WTC11 (cell line): ENCODE measurements around the gene TMED4.
A peak's percentile ranks its signal among the peaks of the same experiment; 100 is the strongest.

Experiments used
- ETV6 ChIP-seq: sonication (generic); formaldehyde crosslinking; IDR thresholded peaks from 2 replicates; pipeline ENCODE4 v1.8.1; 2022; ENCODE audit warnings: mild to moderate bottlenecking, missing genetic modification reagents
- NFYB ChIP-seq: sonication (generic); formaldehyde crosslinking; conservative IDR thresholded peaks from 2 replicates; pipeline ENCODE4 v1.8.0; 2022; ENCODE audit warnings: low read depth, missing genetic modification reagents
- NR2C2 ChIP-seq: sonication (generic); formaldehyde crosslinking; IDR thresholded peaks from 2 replicates; pipeline ENCODE4 v1.8.0; 2022; ENCODE audit warnings: mild to moderate bottlenecking, missing genetic modification reagents
- NR3C1 ChIP-seq: sonication (generic); formaldehyde crosslinking; conservative IDR thresholded peaks from 2 replicates; pipeline ENCODE4 v1.8.1; 2023; ENCODE audit warnings: low read depth, mild to moderate bottlenecking, missing genetic modification reagents
- SMAD3 ChIP-seq: sonication (generic); formaldehyde crosslinking; IDR thresholded peaks from 2 replicates; pipeline ENCODE4 v1.8.0; 2022; ENCODE audit warnings: missing genetic modification reagents, mild to moderate bottlenecking, borderline replicate concordance
- SP1 ChIP-seq: sonication (generic); formaldehyde crosslinking; conservative IDR thresholded peaks from 2 replicates; pipeline ENCODE4 v1.8.1; 2022; ENCODE audit warnings: missing genetic modification reagents
- ZNF232 ChIP-seq: sonication (generic); formaldehyde crosslinking; IDR thresholded peaks from 2 replicates; pipeline ENCODE4 v1.8.0; 2022; ENCODE audit warnings: mild to moderate bottlenecking, missing genetic modification reagents
- ZNF423 ChIP-seq: fragments of 250-450 bp; sonication (Bioruptor Pico); IDR thresholded peaks from 2 replicates; pipeline ENCODE4 v2.1.2; 2022; ENCODE audit warnings: mild to moderate bottlenecking, moderate library complexity
- TF ChIP-seq, protein P1 (sequence below): sonication (generic); formaldehyde crosslinking; IDR thresholded peaks from 2 replicates; pipeline ENCODE4 v1.8.1; 2023; ENCODE audit warnings: mild to moderate bottlenecking, missing genetic modification reagents, borderline replicate concordance
- TF ChIP-seq, protein P2 (sequence below): fragments of 200-600 bp; IDR thresholded peaks from 2 replicates; pipeline ENCODE4 v1.8.0; 2022; ENCODE audit warnings: antibody characterized with exemption
- TF ChIP-seq, protein P3 (sequence below): sonication (generic); formaldehyde crosslinking; IDR thresholded peaks from 2 replicates; pipeline ENCODE4 v1.8.0; 2022; ENCODE audit warnings: mild to moderate bottlenecking, missing genetic modification reagents
- TF ChIP-seq, protein P4 (sequence below): sonication (generic); formaldehyde crosslinking; conservative IDR thresholded peaks from 2 replicates; pipeline ENCODE4 v1.8.1; 2022; ENCODE audit warnings: mild to moderate bottlenecking, missing genetic modification reagents
- TF ChIP-seq, protein P5 (sequence below): sonication (generic); formaldehyde crosslinking; IDR thresholded peaks from 2 replicates; pipeline ENCODE4 v1.8.1; 2023; ENCODE audit warnings: mild to moderate bottlenecking, moderate library complexity, missing genetic modification reagents

DNA sequence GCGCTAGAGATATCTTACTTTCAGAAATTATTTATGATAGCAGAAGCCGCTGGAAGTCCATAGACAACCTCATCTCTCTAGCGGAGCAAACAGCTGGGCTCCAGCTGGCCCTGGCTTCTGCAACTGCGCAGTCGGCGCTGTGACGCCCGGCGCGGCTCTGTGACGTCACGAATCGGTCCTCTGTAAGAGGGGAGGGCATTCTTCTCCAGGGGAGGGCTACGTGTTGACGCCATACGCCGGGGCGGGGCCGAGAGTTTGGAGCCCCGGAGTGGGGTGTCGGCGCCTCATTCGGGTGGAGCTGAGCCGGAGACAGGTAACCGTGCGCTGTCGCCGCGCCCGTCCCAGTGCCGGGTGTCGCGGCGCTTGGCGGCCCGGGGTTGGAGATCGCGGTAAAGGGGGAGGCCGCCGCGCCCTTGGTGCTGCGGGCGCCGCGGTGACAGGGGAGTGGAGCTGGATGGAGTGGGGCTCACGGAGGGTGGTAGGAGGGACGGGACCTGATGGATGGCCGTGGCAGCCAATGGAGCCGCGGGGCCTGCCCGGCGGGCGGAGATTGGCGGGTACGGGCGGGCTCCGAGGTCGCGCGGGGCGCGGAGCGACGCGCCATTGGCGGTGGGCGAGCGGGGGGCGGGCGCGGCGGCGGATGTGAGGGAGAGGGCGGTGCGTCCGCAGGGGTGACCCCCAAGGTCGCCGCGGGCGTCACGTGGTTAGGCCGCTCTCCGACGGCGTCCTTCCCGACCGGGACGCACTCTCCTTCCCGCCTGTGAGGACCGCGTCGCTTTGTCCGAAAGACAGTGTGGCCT is 24.5 kb upstream of the TMED4 start, which contains the start of gene OGDH:
- TF ChIP-seq, protein P1, sequence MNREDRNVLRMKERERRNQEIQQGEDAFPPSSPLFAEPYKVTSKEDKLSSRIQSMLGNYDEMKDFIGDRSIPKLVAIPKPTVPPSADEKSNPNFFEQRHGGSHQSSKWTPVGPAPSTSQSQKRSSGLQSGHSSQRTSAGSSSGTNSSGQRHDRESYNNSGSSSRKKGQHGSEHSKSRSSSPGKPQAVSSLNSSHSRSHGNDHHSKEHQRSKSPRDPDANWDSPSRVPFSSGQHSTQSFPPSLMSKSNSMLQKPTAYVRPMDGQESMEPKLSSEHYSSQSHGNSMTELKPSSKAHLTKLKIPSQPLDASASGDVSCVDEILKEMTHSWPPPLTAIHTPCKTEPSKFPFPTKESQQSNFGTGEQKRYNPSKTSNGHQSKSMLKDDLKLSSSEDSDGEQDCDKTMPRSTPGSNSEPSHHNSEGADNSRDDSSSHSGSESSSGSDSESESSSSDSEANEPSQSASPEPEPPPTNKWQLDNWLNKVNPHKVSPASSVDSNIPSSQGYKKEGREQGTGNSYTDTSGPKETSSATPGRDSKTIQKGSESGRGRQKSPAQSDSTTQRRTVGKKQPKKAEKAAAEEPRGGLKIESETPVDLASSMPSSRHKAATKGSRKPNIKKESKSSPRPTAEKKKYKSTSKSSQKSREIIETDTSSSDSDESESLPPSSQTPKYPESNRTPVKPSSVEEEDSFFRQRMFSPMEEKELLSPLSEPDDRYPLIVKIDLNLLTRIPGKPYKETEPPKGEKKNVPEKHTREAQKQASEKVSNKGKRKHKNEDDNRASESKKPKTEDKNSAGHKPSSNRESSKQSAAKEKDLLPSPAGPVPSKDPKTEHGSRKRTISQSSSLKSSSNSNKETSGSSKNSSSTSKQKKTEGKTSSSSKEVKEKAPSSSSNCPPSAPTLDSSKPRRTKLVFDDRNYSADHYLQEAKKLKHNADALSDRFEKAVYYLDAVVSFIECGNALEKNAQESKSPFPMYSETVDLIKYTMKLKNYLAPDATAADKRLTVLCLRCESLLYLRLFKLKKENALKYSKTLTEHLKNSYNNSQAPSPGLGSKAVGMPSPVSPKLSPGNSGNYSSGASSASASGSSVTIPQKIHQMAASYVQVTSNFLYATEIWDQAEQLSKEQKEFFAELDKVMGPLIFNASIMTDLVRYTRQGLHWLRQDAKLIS (CRISPR knock-in tag), result no peak
- TF ChIP-seq, protein P2, sequence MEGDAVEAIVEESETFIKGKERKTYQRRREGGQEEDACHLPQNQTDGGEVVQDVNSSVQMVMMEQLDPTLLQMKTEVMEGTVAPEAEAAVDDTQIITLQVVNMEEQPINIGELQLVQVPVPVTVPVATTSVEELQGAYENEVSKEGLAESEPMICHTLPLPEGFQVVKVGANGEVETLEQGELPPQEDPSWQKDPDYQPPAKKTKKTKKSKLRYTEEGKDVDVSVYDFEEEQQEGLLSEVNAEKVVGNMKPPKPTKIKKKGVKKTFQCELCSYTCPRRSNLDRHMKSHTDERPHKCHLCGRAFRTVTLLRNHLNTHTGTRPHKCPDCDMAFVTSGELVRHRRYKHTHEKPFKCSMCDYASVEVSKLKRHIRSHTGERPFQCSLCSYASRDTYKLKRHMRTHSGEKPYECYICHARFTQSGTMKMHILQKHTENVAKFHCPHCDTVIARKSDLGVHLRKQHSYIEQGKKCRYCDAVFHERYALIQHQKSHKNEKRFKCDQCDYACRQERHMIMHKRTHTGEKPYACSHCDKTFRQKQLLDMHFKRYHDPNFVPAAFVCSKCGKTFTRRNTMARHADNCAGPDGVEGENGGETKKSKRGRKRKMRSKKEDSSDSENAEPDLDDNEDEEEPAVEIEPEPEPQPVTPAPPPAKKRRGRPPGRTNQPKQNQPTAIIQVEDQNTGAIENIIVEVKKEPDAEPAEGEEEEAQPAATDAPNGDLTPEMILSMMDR, result no peak
- TF ChIP-seq SP1 (CRISPR knock-in tag), result peak; percentile 90
- TF ChIP-seq ETV6 (CRISPR knock-in tag), result no peak
- TF ChIP-seq, protein P3, sequence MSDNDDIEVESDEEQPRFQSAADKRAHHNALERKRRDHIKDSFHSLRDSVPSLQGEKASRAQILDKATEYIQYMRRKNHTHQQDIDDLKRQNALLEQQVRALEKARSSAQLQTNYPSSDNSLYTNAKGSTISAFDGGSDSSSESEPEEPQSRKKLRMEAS (CRISPR knock-in tag), result peak; percentile 91
- TF ChIP-seq, protein P4, sequence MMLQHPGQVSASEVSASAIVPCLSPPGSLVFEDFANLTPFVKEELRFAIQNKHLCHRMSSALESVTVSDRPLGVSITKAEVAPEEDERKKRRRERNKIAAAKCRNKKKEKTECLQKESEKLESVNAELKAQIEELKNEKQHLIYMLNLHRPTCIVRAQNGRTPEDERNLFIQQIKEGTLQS, result no peak
- peak; percentile 99 for TF ChIP-seq NFYB (CRISPR knock-in tag)
- no peak for TF ChIP-seq SMAD3 (CRISPR knock-in tag)
- TF ChIP-seq, protein P5, sequence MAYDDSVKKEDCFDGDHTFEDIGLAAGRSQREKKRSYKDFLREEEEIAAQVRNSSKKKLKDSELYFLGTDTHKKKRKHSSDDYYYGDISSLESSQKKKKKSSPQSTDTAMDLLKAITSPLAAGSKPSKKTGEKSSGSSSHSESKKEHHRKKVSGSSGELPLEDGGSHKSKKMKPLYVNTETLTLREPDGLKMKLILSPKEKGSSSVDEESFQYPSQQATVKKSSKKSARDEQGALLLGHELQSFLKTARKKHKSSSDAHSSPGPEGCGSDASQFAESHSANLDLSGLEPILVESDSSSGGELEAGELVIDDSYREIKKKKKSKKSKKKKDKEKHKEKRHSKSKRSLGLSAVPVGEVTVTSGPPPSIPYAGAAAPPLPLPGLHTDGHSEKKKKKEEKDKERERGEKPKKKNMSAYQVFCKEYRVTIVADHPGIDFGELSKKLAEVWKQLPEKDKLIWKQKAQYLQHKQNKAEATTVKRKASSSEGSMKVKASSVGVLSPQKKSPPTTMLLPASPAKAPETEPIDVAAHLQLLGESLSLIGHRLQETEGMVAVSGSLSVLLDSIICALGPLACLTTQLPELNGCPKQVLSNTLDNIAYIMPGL (CRISPR knock-in tag), result no peak
- no peak for TF ChIP-seq NR2C2 (CRISPR knock-in tag)
- TF ChIP-seq ZNF232, result no peak
- TF ChIP-seq ZNF423, result no peak
- TF ChIP-seq NR3C1 (CRISPR knock-in tag), result no peak
